SU-DHL-6 (cell line): Measurements from ENCODE around the gene NEK10.

Source experiments
- CTCF ChIP-seq: fragments of 200-600 bp; sonication (generic); IDR thresholded peaks from one replicate; pipeline ENCODE4 v1.5.1; 2017; ENCODE audit warnings: antibody characterized with exemption, mild to moderate bottlenecking, low read length, moderate library complexity; ENCODE audit not compliant: insufficient read depth, poor library complexity, severe bottlenecking
- EZH2phosphoT487 ChIP-seq: fragments of 200-600 bp; sonication (generic), shearing (Covaris generic); conservative IDR thresholded peaks from 2 replicates; pipeline ENCODE4 v1.6.1; 2018; ENCODE audit warnings: mild to moderate bottlenecking, antibody characterized with exemption, low read length, moderate library complexity, mixed read lengths

GRCh38 chr3:27326629-27327545 lies 42.3 kb downstream of the NEK10 start:
- no peak for TF ChIP-seq CTCF
- no peak for TF ChIP-seq EZH2phosphoT487
